Measurements from ENCODE around the gene IGF1. TPM values are rescaled to one million over a fixed set of nuclear protein-coding genes. Genes with fewer than 3 reads are reported as not detected.
"Not testable (repeated sequence)": the region's sequence is repeated elsewhere in the genome, so short reads cannot be mapped to it uniquely, and the experiment has no call there.

The IGF1 gene
- total and polyA plus RNA-seq, 7 experiments from 2014 or later = 0.30 to 1.5 (median 0.72) TPM; not detected in 3

DNA sequence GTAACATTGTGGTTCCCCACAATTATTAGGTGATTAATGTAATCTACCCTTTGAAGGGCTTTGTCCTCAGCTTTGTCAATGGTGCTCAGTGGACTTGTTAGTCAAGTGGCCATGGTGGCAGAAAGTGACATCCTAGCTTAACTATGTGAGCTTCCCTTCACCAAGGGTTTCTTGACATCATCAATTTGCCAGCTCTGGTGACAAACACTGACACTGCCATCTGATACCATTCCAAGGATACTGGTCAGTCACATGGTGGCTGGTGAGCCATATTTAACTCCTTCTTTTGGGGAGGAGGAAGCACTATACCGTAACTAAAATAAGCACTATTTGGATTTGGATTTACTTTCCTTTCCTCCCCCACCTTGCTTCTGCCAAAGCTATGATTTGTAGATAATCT is 115.7 kb downstream of the IGF1 start:
- Histone ChIP-seq H3K4me1 (ENCODE audit: control insufficient read depth in 2 of 2, insufficient read depth in 2 of 2, low read length in 2 of 2) (no peaks in the 10 kb centered on the region), H3K9me3 (ENCODE audit: control insufficient read depth in 2 of 3, low read length in 3 of 3) (no peaks in the 10 kb centered on the region), H3K4me3 (ENCODE audit: low read length) (no peak overlapping the region), H3K36me3 (ENCODE audit: control insufficient read depth in 2 of 3, insufficient read depth in 3 of 3, low read length in 3 of 3) (no peaks in the 10 kb centered on the region), H3K27ac (ENCODE audit: low read depth, low read length) (no peak overlapping the region), H3K27me3 (ENCODE audit: control insufficient read depth in 2 of 2, insufficient read depth in 2 of 2, low read length in 2 of 2) (no peaks in the 10 kb centered on the region)
- CTCF ChIA-PET = no interaction called here
- ATAC-seq (no peak), DNase-seq (no peak)
- Mint-ChIP-seq H3K4me3 (no peak overlapping the region), H3K4me1 (no peaks in the 10 kb centered on the region), H3K27me3 (peaks cover 0 to 18% (median 10%) of the 10 kb centered on the region in 5 donors), H3K36me3 (no peaks in the 10 kb centered on the region), H3K27ac (no peak overlapping the region), H3K9me3 (peaks cover 0 to 11% (median 4%) of the 10 kb centered on the region in 11 donors)
- intact Hi-C loops (cut with micrococcal nuclease) = no loop called here
- POLR2A ChIA-PET = no interaction called here

DNA sequence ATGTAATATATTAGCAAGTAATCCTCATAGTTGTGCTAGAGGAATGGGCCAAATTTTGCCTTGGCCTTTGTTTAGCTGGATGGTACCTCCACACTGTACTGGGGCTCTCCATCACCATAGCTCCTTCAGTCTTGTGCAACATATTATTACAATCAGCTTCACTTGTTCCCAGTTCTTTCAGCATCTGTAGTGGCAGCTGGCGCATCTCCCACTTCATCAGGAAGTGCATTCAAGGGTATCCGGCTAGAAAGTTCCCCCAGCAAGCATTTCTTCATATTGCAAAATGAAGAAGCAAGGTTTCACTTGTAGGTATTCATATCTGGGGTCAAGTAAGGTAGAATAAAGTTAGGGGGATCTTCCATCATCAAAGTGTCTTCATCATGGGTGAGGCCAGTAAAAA is 123.7 kb downstream of the IGF1 start:
- H3K36me3 Mint-ChIP-seq = peaks cover 0 to 3% (median 0%) of the 10 kb centered on the region in 5 donors
- no peaks in the 10 kb centered on the region for H3K4me1 Mint-ChIP-seq
- H3K36me3 ChIP-seq (ENCODE audit: control insufficient read depth in 2 of 3, insufficient read depth in 3 of 3, low read length in 3 of 3) = no peaks in the 10 kb centered on the region
- no peaks in the 10 kb centered on the region for H3K4me1 ChIP-seq (ENCODE audit: control insufficient read depth in 2 of 2, insufficient read depth in 2 of 2, low read length in 2 of 2)
- peaks cover 0 to 7% (median 0%) of the 10 kb centered on the region in 3 experiments for H3K9me3 ChIP-seq (ENCODE audit: control insufficient read depth in 2 of 3, low read length in 3 of 3)
- H3K9me3 Mint-ChIP-seq = peaks cover 6 to 29% (median 17%) of the 10 kb centered on the region in 11 donors
- no peak overlapping the region for H3K4me3 ChIP-seq (ENCODE audit: low read length)
- intact Hi-C loops (cut with micrococcal nuclease) = no loop called here
- no peaks in the 10 kb centered on the region for H3K27me3 ChIP-seq (ENCODE audit: control insufficient read depth in 2 of 2, insufficient read depth in 2 of 2, low read length in 2 of 2)
- CTCF ChIA-PET = no interaction called here
- peaks cover 0 to 17% (median 5%) of the 10 kb centered on the region in 5 donors for H3K27me3 Mint-ChIP-seq
- POLR2A ChIA-PET = no interaction called here
- H3K27ac ChIP-seq (ENCODE audit: low read depth, low read length) = no peak overlapping the region
- no peak overlapping the region for H3K4me3 Mint-ChIP-seq
- H3K27ac Mint-ChIP-seq = no peak overlapping the region
- no peak for ATAC-seq
- no peak for DNase-seq

GRCh38 chr12:102354281-102354680 is 126.1 kb downstream of the IGF1 start:
- Mint-ChIP-seq H3K27me3 (peaks cover 0 to 14% (median 6%) of the 10 kb centered on the region in 5 donors), H3K9me3 (peaks cover 6 to 25% (median 17%) of the 10 kb centered on the region in 11 donors)
- H3K27ac ChIP-seq (ENCODE audit: low read depth, low read length); H3K27me3 ChIP-seq (ENCODE audit: control insufficient read depth in 2 of 2, insufficient read depth in 2 of 2, low read length in 2 of 2); DNase-seq; H3K4me1 Mint-ChIP-seq; H3K4me1 ChIP-seq (ENCODE audit: control insufficient read depth in 2 of 2, insufficient read depth in 2 of 2, low read length in 2 of 2); H3K9me3 ChIP-seq (ENCODE audit: control insufficient read depth in 2 of 3, low read length in 3 of 3); intact Hi-C loops (cut with micrococcal nuclease); H3K36me3 ChIP-seq (ENCODE audit: control insufficient read depth in 2 of 3, insufficient read depth in 3 of 3, low read length in 3 of 3); H3K4me3 ChIP-seq (ENCODE audit: low read length); H3K27ac Mint-ChIP-seq; CTCF ChIA-PET; ATAC-seq; H3K36me3 Mint-ChIP-seq; POLR2A ChIA-PET; H3K4me3 Mint-ChIP-seq: not testable (repeated sequence)

DNA sequence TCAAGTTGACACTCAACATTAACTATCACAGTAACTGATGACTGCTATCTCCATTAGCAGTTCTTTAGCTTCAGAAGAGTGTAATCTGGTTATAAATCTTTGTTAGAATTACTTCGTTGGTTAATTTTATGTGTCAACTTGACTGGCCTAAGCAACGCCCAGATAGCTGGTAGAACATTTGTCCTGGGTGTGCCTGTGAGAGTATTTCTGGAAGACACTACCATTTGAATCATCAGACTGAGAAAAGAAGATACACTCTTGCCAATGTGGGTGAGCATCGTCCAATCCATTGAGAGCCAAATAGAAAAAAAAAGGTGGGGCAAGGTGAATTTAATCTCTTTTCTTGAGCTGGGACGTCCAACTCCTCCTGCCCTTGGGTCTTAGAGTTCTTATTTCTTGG is 129.0 kb downstream of the IGF1 start:
- H3K36me3 ChIP-seq (ENCODE audit: control insufficient read depth in 2 of 3, insufficient read depth in 3 of 3, low read length in 3 of 3) = no peaks in the 10 kb centered on the region
- ATAC-seq (no peak), DNase-seq (no peak)
- no peak overlapping the region for H3K4me3 Mint-ChIP-seq
- no peak overlapping the region for H3K27ac Mint-ChIP-seq
- H3K9me3 Mint-ChIP-seq = peaks cover 6 to 25% (median 14%) of the 10 kb centered on the region in 11 donors
- peaks cover 0 to 7% (median 0%) of the 10 kb centered on the region in 3 experiments for H3K9me3 ChIP-seq (ENCODE audit: control insufficient read depth in 2 of 3, low read length in 3 of 3)
- H3K4me1 ChIP-seq (ENCODE audit: control insufficient read depth in 2 of 2, insufficient read depth in 2 of 2, low read length in 2 of 2) = no peaks in the 10 kb centered on the region
- H3K27ac ChIP-seq (ENCODE audit: low read depth, low read length) = no peak overlapping the region
- intact Hi-C loops (cut with micrococcal nuclease) = no loop called here
- H3K36me3 Mint-ChIP-seq = peaks cover 0 to 3% (median 0%) of the 10 kb centered on the region in 5 donors
- CTCF ChIA-PET = no interaction called here
- peaks cover 1 to 11% (median 7%) of the 10 kb centered on the region in 5 donors for H3K27me3 Mint-ChIP-seq
- POLR2A ChIA-PET = no interaction called here
- no peaks in the 10 kb centered on the region for H3K4me1 Mint-ChIP-seq
- H3K27me3 ChIP-seq (ENCODE audit: control insufficient read depth in 2 of 2, insufficient read depth in 2 of 2, low read length in 2 of 2) = no peaks in the 10 kb centered on the region
- H3K4me3 ChIP-seq (ENCODE audit: low read length) = no peak overlapping the region

DNA sequence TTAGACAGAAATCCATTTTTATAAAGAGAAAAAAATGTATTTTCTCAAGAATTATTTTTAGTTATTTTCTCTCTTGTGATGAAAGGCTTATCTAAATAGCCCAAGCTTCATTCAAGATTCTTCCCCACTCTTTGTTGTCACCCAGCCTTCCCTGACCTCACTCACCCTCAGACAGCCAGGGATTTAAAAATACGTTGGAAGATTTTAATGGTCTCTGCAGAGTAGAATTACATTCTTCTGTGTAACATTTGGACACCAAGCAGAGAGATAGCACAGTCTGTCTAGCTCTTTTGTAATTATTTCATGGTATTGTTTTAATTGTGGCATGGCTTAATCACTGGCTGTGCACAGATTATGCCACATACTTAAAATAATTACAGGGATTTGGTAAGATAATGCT is 130.3 kb downstream of the IGF1 start:
- no peaks in the 10 kb centered on the region for H3K4me1 Mint-ChIP-seq
- H3K9me3 ChIP-seq (ENCODE audit: control insufficient read depth in 2 of 3, low read length in 3 of 3) = peaks cover 0 to 7% (median 0%) of the 10 kb centered on the region in 3 experiments
- peaks cover 6 to 25% (median 13%) of the 10 kb centered on the region in 11 donors for H3K9me3 Mint-ChIP-seq
- POLR2A ChIA-PET = no interaction called here
- peaks cover 0 to 3% (median 0%) of the 10 kb centered on the region in 5 donors for H3K36me3 Mint-ChIP-seq
- no peaks in the 10 kb centered on the region for H3K36me3 ChIP-seq (ENCODE audit: control insufficient read depth in 2 of 3, insufficient read depth in 3 of 3, low read length in 3 of 3)
- DNase-seq (no peak), ATAC-seq (no peak)
- CTCF ChIA-PET = no interaction called here
- peaks cover 1 to 15% (median 5%) of the 10 kb centered on the region in 5 donors for H3K27me3 Mint-ChIP-seq
- H3K4me1 ChIP-seq (ENCODE audit: control insufficient read depth in 2 of 2, insufficient read depth in 2 of 2, low read length in 2 of 2) = no peaks in the 10 kb centered on the region
- no peak overlapping the region for H3K27ac ChIP-seq (ENCODE audit: low read depth, low read length)
- no peak overlapping the region for H3K4me3 Mint-ChIP-seq
- no peaks in the 10 kb centered on the region for H3K27me3 ChIP-seq (ENCODE audit: control insufficient read depth in 2 of 2, insufficient read depth in 2 of 2, low read length in 2 of 2)
- H3K4me3 ChIP-seq (ENCODE audit: low read length) = no peak overlapping the region
- intact Hi-C loops (cut with micrococcal nuclease) = no loop called here
- H3K27ac Mint-ChIP-seq = no peak overlapping the region

DNA sequence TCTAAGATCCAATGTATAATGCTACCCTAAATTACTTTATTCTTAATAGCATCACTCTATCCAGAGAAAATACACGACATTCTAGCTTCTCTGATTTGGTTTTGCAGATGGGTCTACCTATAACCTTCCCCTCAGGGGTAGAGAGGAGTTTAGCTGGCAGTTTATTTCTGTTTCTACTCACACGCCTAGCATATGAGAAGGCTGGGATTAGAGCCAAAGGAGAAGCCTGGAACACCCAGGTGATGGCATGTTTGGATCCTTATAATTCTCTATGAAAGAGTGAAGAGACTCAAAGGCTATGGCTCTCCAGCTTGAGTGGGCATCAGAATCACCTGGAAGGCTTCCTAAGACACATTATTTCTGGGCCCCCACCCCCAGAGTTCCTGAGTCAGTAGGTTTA is 131.3 kb downstream of the IGF1 start:
- Histone ChIP-seq H3K4me3 (ENCODE audit: low read length) (no peak overlapping the region), H3K27me3 (ENCODE audit: control insufficient read depth in 2 of 2, insufficient read depth in 2 of 2, low read length in 2 of 2) (no peaks in the 10 kb centered on the region), H3K27ac (ENCODE audit: low read depth, low read length) (no peak overlapping the region), H3K4me1 (ENCODE audit: control insufficient read depth in 2 of 2, insufficient read depth in 2 of 2, low read length in 2 of 2) (no peaks in the 10 kb centered on the region), H3K36me3 (ENCODE audit: control insufficient read depth in 2 of 3, insufficient read depth in 3 of 3, low read length in 3 of 3) (no peaks in the 10 kb centered on the region), H3K9me3 (ENCODE audit: control insufficient read depth in 2 of 3, low read length in 3 of 3) (peaks cover 0 to 2% (median 0%) of the 10 kb centered on the region in 3 experiments)
- Mint-ChIP-seq H3K27me3 (peaks cover 1 to 15% (median 5%) of the 10 kb centered on the region in 5 donors), H3K4me1 (no peaks in the 10 kb centered on the region), H3K4me3 (no peak overlapping the region), H3K9me3 (peaks cover 5 to 18% (median 11%) of the 10 kb centered on the region in 11 donors), H3K36me3 (peaks cover 0 to 3% (median 0%) of the 10 kb centered on the region in 5 donors), H3K27ac (no peak overlapping the region)
- DNase-seq = no peak
- ChIA-PET CTCF (no interaction called here), POLR2A (no interaction called here)
- ATAC-seq = no peak
- intact Hi-C loops (cut with micrococcal nuclease) = no loop called here

- H3K9me3 Mint-ChIP-seq = peaks cover 0 to 13% (median 10%) of the 10 kb centered on the region in 11 donors
- H3K4me1 ChIP-seq (ENCODE audit: control insufficient read depth in 2 of 2, insufficient read depth in 2 of 2, low read length in 2 of 2) = no peaks in the 10 kb centered on the region
- no peaks in the 10 kb centered on the region for H3K27me3 ChIP-seq (ENCODE audit: control insufficient read depth in 2 of 2, insufficient read depth in 2 of 2, low read length in 2 of 2)
- peaks cover 0 to 3% (median 0%) of the 10 kb centered on the region in 5 donors for H3K36me3 Mint-ChIP-seq
- POLR2A ChIA-PET = no interaction called here
- H3K4me3 Mint-ChIP-seq = no peak overlapping the region
- H3K36me3 ChIP-seq (ENCODE audit: control insufficient read depth in 2 of 3, insufficient read depth in 3 of 3, low read length in 3 of 3) = no peaks in the 10 kb centered on the region
- peaks cover 1 to 15% (median 5%) of the 10 kb centered on the region in 5 donors for H3K27me3 Mint-ChIP-seq
- DNase-seq = no peak
- H3K4me3 ChIP-seq (ENCODE audit: low read length) = no peak overlapping the region
- intact Hi-C loops (cut with micrococcal nuclease) = no loop called here
- CTCF ChIA-PET = no interaction called here
- no peaks in the 10 kb centered on the region for H3K9me3 ChIP-seq (ENCODE audit: control insufficient read depth in 2 of 3, low read length in 3 of 3)
- H3K27ac Mint-ChIP-seq = no peak overlapping the region
- peaks cover 0 to 4% (median 0%) of the 10 kb centered on the region in 7 donors for H3K4me1 Mint-ChIP-seq
- ATAC-seq = no peak
- H3K27ac ChIP-seq (ENCODE audit: low read depth, low read length) = no peak overlapping the region
These were observed 132.6 kb downstream of the IGF1 start for GRCh38 chr12:102347811-102348210.
